HG03342 (cell line): Measurements from ENCODE around the gene CLIC4.
A peak's percentile ranks its signal among the peaks of the same experiment; 100 is the strongest.
"Not testable (repeated sequence)": the region's sequence is repeated elsewhere in the genome, so short reads cannot be mapped to it uniquely, and the experiment has no call there.

Source experiments
- ATAC-seq: cut with Tn5 transposase; IDR thresholded peaks from one replicate; pipeline ENCODE4 v1.9.1; 2021; ENCODE audit warnings: mild to moderate bottlenecking, moderate library complexity; ENCODE audit not compliant: unreplicated experiment

CLIC4 gene

GRCh38 chr1:24743404-24744211, 1.6 kb upstream of the CLIC4 start:
- ATAC-seq = peak; percentile 23

GRCh38 chr1:24745711-24746413, 615 bp downstream of the CLIC4 start:
- ATAC-seq = peak; percentile 3

GRCh38 chr1:24748191-24749121, 3.2 kb downstream of the CLIC4 start:
- no peak for ATAC-seq

GRCh38 chr1:24749252-24749651, 4.0 kb downstream of the CLIC4 start:
- no peak for ATAC-seq

- ATAC-seq = no peak
These were observed 4.6 kb downstream of the CLIC4 start for GRCh38 chr1:24749886-24750285.

- ATAC-seq = no peak
These were observed 6.6 kb downstream of the CLIC4 start for GRCh38 chr1:24751833-24752232.

GRCh38 chr1:24752305-24752704, 7.1 kb downstream of the CLIC4 start:
- no peak for ATAC-seq

GRCh38 chr1:24754229-24754628, 9.0 kb downstream of the CLIC4 start:
- no peak for ATAC-seq

- ATAC-seq = not testable (repeated sequence)
These were observed 10.1 kb downstream of the CLIC4 start for GRCh38 chr1:24755323-24755722.

GRCh38 chr1:24756395-24756794, 11.1 kb downstream of the CLIC4 start:
- no peak for ATAC-seq

- no peak for ATAC-seq
These were observed 14.2 kb downstream of the CLIC4 start for GRCh38 chr1:24759492-24759891.

- ATAC-seq = no peak
These were observed 16.3 kb downstream of the CLIC4 start for GRCh38 chr1:24761582-24761981.

GRCh38 chr1:24762133-24762676, 17.0 kb downstream of the CLIC4 start:
- ATAC-seq = no peak

- no peak for ATAC-seq
These were observed 18.4 kb downstream of the CLIC4 start for GRCh38 chr1:24763671-24764070.

GRCh38 chr1:24764439-24764838, 19.2 kb downstream of the CLIC4 start:
- no peak for ATAC-seq

- no peak for ATAC-seq
These were observed 19.6 kb downstream of the CLIC4 start for GRCh38 chr1:24764848-24765247.

- no peak for ATAC-seq
These were observed 20.2 kb downstream of the CLIC4 start for GRCh38 chr1:24765308-24765988.

GRCh38 chr1:24767351-24767750, 22.1 kb downstream of the CLIC4 start:
- no peak for ATAC-seq

GRCh38 chr1:24768873-24769605, 23.8 kb downstream of the CLIC4 start:
- no peak for ATAC-seq
